ENCODE data around the gene ZNF670.
"Not testable (repeated sequence)": the region's sequence is repeated elsewhere in the genome, so short reads cannot be mapped to it uniquely, and the experiment has no call there.

ZNF670 gene

DNA sequence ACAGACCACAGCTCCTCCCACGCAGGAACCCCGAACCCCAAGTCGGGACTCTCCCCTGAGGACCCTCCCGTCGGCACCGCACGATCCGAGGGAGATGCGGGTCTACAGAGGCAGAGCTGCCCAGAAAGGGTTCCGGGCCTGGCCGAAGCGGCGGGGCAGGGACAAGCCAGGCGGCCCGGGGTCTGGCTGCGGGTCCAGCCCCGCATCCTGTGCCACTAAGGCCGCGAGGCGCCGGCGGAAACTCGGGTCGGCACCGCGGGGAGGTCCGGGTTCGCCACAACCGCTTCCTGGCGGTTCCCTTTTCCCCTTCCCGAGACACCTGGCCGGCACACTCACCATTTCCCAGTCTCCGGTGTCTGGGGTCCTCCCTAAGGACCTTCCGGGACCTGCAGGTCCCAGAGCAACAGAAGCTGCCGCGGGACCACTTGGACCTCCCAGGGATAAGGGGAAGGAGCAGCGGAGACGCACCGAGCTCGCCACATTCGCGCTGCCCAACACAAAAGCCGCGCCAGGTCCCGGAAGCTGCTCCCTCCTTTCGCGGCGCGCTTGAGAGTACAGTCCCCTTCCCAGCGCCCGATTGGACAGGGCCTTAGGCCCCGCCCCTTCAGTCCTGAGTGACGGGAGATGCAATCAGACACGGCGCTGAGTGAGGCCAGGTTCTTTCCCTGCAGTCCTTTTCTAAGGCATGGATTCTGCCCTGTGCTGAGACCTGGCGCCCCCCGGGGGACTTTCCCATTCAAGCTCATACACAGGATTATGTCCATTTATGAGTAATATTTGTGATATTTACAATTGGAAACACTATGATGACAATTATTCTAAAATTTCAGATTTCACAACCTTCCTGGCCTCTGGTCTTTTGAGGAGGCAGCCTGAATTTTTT is at the start of gene ZNF670:
Gene ZNF670 (minus strand): TSS at position 554 of the 883 bp plus-strand sequence. CDS start 215 bp downstream, at position 339.
- DNase-seq = peak; percentile 83

GRCh38 chr1:247127519-247128282 is 49.1 kb upstream of the ZNF670 start:
- DNase-seq = not testable (repeated sequence)

DNA sequence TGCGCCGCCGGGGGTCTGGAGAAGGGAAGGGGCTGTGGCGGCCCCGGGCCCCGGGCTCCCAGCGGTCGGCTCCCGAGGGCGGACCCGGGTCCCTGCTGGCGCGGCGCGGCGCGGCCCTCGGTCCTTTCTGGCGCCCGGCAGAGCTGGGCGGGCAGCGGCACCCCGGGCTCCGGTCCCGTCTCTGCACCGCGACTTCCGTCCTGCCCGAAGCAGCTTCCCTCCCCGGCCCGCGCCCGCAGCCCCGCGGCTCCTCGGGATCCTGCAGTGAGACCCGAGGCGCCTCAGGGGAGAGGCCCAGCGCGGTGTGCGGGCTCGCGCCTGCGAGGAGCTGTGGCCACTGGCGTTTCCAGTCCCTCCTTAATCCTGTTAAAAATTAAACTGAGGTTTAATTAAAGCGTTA is 48.0 kb upstream of the ZNF670 start:
- DNase-seq = not testable (repeated sequence)

- not testable (repeated sequence) for DNase-seq
Observed at GRCh38 chr1:247126166-247126565, 47.6 kb upstream of the ZNF670 start.

GRCh38 chr1:247121382-247121781 is 42.8 kb upstream of the ZNF670 start:
- DNase-seq = no peak

GRCh38 chr1:247120408-247120668 is 41.7 kb upstream of the ZNF670 start:
- not testable (repeated sequence) for DNase-seq

- DNase-seq = no peak
Observed at GRCh38 chr1:247119600-247120407, 41.2 kb upstream of the ZNF670 start.

DNA sequence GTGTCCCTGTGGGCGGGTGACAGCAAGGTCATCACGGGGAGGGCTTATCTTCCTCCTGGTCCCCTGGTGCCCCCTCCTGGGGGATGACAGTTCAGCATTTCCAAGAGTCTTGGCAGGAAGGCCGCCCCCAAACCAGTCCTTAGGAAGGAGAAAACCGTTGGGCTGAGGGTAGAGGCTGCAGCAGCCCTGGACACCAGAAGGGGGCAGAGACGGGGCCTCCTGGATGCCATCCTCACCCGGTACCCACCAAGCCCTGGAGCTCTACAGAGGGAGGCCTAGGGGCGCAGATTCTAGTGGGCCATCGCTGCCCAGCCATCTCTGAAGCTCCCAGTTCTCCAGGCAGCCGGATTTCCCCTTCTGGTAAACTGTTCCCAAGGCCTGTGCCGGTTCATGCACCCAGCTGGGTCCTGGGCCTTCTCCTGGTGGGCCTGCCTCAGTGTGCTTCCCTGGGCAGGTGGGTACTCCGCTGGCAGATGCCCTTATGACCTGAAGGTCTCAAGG is 40.4 kb upstream of the ZNF670 start:
- DNase-seq = peak; percentile 32

DNA sequence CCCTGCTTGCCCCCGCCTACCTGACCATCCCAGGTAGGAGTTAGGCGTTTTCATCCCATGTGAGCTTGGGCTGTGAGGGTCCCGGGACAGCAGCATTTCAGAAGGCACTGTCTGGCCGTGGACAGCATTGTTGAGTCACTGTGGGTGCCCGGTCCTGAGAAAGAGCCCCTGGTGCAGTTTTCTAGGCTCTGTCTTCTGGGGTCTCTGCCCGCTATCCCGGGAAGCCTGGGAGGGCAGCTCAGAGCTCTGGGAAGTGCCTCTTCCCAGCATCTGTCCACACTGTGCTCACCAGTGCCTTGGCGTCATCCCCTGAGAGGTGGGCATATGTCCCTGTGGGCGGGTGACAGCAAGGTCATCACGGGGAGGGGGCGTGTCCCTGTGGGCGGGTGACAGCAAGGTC is 36.9 kb upstream of the ZNF670 start:
- DNase-seq = no peak

DNA sequence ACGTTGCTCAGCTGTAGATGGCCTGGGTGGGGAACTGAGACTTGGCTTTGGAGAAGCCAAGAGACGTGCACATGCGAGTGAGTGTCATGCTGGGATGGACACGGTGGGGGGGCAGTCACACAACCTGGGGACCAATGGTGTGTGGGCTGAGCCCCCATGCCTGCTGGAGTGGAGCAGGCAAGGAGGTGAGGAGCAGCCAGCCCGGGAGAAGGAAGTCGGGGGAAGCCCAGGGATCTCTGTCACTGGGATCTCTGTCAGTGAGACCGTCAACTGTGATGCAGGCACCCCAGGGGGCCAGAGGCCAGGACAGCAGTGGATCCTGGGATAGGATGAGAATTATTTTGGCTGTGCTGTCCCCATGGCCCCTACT is 36.5 kb upstream of the ZNF670 start:
- no peak for DNase-seq

DNA sequence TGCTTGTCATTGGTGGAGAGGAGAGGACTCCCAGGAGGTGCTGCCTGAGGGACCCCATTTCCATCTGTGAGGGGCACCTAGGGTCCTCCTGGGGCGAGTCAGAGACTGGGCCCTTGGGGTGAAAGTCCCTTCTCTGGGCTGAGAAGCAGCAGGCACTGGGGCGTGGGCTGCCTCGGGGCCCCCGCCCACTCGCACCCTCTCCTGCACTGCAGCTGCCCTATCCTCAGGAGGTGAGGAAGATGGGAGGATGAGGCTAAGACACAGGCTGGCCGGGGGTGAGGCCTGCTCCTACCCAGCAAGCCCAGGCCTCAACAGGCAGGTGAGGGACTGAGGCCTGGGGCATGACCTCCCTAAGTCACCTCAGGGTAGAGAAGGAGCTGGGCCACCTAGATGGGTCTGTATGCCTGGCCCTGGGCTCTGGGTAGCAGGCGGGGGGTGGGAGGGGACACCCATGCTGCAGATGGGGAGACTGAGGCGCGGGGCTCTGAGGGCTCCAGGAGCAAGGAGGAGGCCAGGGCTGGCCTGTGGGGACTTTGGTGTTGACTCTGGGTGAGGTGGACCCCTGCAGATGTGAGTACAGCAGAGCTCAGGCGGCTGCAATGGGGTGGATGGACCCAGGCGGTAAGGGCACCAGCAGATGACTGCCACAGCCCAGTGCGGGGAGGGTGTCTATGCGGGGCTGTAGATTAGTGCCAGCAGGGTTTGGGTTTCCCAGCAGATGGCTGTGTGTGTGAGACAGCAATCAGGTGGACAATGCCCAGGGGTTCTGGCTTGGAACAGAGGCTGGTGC is 35.9 kb upstream of the ZNF670 start:
- no peak for DNase-seq

DNA sequence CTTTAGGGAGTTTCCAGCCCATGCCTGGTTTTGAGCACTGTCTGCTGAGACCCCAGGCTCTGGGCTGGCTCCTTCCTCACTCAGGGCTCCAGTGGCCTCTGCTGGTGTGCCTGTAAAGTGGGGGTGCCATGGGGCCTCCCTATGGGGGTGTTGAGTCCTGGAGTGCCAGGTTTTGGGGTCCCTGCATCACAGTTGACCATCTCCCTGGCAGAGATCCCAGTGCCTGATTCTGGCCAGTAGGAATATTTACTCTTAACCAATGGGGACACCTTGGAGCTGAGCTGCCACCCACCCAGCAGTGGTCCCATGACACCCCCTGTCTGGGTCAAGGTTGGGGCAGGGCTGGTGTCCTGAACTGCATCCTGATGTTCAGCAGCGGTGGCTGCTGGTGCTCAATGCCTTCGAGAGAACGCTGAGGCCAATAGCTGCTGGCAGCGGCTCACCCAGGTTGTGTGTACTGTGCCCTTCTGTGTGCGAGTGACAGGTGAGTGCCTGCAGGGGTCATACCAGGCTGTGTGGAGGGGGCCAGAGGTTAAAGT is 35.2 kb upstream of the ZNF670 start:
- no peak for DNase-seq

DNA sequence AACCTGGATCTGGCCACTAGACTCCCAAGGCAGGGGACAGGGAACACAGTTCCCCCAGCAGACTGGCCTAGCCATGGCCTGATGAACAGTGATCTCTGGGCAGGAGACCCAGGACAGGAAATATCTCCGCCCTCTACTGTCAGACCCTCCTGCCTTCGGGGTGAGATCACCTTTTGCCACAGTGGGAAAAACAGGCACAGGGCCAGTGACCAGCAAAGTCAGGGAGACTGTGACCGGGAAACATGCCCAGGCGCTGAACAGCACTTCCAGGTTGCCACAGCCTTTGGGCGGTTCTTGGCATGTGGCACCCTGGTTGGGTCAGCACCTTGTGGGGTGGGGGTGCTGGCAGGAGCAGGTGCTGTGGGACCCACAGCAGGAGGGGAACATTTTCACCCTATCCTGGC is 34.5 kb upstream of the ZNF670 start:
- DNase-seq = no peak

- DNase-seq = no peak
Observed at GRCh38 chr1:247112479-247112781, 33.8 kb upstream of the ZNF670 start.

DNA sequence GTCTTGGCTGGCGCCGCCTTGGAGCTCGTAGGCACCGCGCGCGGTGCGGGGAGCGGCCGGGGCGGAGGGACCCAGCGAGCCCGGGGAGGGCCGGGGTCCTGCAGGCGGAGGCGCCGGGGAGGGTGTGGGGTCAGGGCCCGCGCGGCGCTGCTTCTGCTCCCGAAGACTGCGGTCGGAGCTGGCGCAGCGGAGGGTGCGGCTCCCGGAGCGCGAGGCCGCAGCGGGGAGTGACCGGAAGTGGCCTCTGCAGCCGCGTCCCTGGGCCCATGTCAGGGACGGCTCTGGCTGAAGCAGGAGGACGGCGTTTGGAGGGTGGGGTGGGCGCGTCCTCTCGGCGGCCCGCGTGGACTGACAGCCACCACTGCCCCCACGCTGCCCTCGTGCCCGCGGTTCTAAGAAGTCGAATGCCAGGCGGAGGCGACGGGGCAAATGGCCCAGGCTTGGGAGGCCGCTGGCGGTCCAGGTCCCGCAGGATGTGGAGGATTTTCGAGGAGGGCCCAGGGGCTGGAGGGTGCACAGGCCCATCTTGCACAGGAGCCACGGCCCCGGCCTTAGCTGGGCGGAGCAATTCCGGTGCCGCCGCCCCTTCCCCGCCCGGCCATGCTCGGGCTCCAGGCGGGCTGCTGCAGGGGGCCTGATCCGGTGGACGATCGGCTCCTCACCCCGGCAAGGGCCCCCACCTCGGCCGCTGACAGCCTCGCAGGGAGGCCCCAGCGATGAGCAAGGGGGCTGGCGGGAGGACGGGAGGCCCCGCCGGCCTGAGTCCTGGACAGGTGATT is 33.3 kb upstream of the ZNF670 start:
- no peak for DNase-seq

DNA sequence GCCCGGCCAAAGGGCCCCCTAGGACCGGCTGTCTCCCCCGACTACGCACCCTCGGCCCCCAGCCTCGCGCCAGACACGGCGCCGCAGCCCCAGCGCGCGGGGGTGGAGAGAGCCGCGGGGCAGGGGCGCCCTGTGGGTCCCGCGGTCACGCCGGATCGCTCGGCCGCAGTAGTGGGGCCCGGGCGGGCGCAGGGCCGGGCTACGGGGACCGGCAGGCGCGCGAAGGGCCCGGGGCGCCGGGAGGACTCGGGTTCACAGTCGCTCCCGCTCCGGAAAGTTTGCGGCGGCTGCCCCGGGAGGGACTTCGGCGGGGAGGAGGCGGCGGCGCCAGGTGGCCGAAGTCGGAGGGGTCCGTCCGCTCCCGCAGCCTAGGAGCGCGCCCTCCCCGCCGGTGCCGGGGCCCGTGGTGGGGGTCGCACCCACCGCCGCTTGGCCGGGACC is 32.7 kb upstream of the ZNF670 start:
- DNase-seq = no peak

DNA sequence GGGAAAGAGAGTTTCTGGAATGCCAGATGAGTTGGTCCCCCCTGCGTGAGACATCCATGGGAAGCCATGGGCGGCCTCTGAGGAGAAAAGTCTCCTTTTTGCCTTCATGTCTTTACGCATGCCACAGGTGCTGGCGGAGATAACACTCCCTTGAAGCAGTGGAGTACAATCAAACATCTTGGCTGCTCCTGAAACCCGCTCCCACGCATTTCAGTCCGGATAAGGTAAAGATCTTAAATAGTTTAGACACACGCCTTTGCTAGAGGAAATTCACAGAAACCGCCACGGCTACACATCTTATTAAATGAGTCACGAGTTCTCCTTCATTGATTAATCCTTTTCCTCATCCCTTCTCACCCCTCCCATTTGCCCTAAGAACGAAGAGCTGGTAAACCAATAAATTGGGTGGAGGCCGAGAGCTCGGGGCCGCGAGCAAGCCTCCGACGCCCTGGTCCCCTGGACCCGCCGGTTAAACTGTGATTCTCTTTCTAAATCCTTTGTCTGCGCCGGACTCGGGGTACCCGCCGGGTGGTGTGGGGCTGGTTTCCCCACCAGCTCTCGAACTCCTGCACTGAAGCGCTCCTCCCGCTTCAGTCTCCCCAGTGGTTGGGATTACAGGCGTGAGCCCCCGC is 32.1 kb upstream of the ZNF670 start:
- DNase-seq = no peak

- DNase-seq = no peak
Observed at GRCh38 chr1:247107694-247108093, 29.1 kb upstream of the ZNF670 start.

DNA sequence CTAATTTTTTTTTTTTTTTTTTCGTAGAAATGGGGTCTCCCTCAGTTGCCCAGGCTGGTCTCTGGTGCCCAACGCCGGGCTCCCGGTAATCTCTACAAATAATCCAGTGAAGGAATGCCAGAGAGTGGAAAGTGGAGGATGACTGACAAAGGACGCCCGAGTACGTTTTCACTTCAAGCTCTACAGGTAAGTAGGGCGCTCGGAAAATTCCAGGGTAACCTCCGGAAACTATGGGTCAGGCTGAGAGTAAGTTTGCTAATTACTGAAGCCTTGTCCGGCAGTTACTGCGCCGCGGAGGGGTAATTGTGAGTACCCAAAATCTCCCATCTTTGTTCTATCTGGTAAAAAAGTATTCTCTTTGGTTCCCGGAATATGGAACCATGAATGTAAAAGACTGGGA is 27.4 kb upstream of the ZNF670 start:
- DNase-seq = no peak

DNA sequence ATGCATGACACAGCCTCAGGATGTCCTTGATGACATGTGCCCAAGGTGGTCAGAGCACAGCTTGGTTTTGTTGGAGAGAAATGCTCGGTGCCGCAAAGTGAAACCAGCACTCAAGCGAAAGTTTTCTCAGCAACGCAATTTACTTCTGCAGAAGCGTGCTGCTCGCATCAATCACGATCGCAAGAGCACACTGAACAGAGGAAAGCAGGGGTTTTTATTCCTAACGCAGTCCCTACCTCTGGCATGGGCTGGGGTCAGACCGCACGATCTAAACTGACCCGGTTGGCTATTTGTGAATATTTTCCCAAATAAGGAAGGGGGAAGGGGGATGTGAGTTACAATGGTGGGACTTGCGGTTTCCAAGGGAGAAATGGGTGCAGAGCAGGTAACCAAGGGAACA is 26.4 kb upstream of the ZNF670 start:
- DNase-seq = no peak
